Astrocyte (in vitro differentiated cells and primary cell): Measurements from ENCODE around the gene DCDC1.

ENCODE experiments used
- CTCF ChIP-seq: IDR thresholded peaks from 2 replicates; pipeline ENCODE4 v1.5.1; 2011; ENCODE audit warnings: low read depth, mild to moderate bottlenecking, inconsistent platforms, low read length, moderate library complexity; ENCODE audit not compliant: insufficient read depth
- EZH2 ChIP-seq: IDR thresholded peaks from 2 replicates; pipeline ENCODE4 v1.6.1; 2012; ENCODE audit warnings: mild to moderate bottlenecking, low read length, inconsistent platforms; ENCODE audit not compliant: insufficient read depth

GRCh38 chr11:31120428-31120827, 249.1 kb downstream of the DCDC1 start:
- TF ChIP-seq CTCF (no peak), EZH2 (no peak)
